GM23338 (cell line): ENCODE results near the gene AHI1. TPM values are rescaled to one million over a fixed set of nuclear protein-coding genes. Genes with fewer than 3 reads are reported as not detected.

Source experiments
- ATAC-seq: fragments of 200-7000 bp; cut with Tn5 transposase; 3 replicates; pipeline ENCODE4 v1.9.1; 2020
- DNase-seq: peaks from one replicate; pipeline ENCODE4 v3.0.0-alpha.2; 2015; ENCODE audit warnings: low spot score
- H2AFZ ChIP-seq: fragments of 200-600 bp; sonication (generic); 2 replicates; pipeline ENCODE4 v1.8.0; 2016; ENCODE audit warnings: antibody characterized with exemption, mild to moderate bottlenecking, moderate library complexity
- H3F3A ChIP-seq: fragments of 200-600 bp; sonication (generic); replicated peaks from 2 replicates; pipeline ENCODE4 v1.8.0; 2017; ENCODE audit warnings: antibody characterized with exemption, mixed run types, low read depth
- H3K27ac ChIP-seq: fragments of 200-600 bp; sonication (generic); 2 replicates; pipeline ENCODE4 v1.6.1; 2016; ENCODE audit warnings: low read depth
- H3K27me3 ChIP-seq: fragments of 200-600 bp; sonication (generic); 2 replicates; pipeline ENCODE4 v1.8.0; 2016; ENCODE audit warnings: mild to moderate bottlenecking, mixed run types, moderate library complexity; ENCODE audit not compliant: insufficient read depth
- H3K36me3 ChIP-seq: fragments of 200-600 bp; sonication (generic); 2 replicates; pipeline ENCODE4 v1.8.0; 2016; ENCODE audit warnings: mild to moderate bottlenecking; ENCODE audit not compliant: insufficient read depth
- H3K4me1 ChIP-seq: fragments of 200-600 bp; sonication (generic); 2 replicates; pipeline ENCODE4 v1.8.0; 2016; ENCODE audit warnings: mild to moderate bottlenecking, moderate library complexity; ENCODE audit not compliant: insufficient read depth
- H3K4me2 ChIP-seq: fragments of 200-600 bp; sonication (generic); 2 replicates; pipeline ENCODE4 v1.7.1; 2017; ENCODE audit warnings: mixed run types
- H3K4me3 ChIP-seq: fragments of 200-600 bp; sonication (generic); 2 replicates; pipeline ENCODE4 v1.6.1; 2016; ENCODE audit warnings: mixed run types
- H3K79me2 ChIP-seq: fragments of 200-600 bp; sonication (generic); replicated peaks from 2 replicates; pipeline ENCODE4 v1.8.0; 2017; ENCODE audit warnings: mild to moderate bottlenecking; ENCODE audit not compliant: insufficient read depth
- H3K9me2 ChIP-seq: fragments of 200-600 bp; sonication (generic); 2 replicates; pipeline ENCODE4 v1.8.0; 2017; ENCODE audit not compliant: insufficient read depth
- H4K20me1 ChIP-seq: fragments of 200-600 bp; sonication (generic); replicated peaks from 2 replicates; pipeline ENCODE4 v1.8.0; 2017; ENCODE audit warnings: mild to moderate bottlenecking; ENCODE audit not compliant: insufficient read depth
- H3K27ac Mint-ChIP-seq: 2 replicates; pipeline ENCODE4 v1.8.0; 2020; ENCODE audit warnings: inconsistent platforms, mild to moderate bottlenecking, moderate library complexity, mixed read lengths
- H3K27me3 Mint-ChIP-seq: 3 replicates; pipeline ENCODE4 v1.8.0; 2022; ENCODE audit warnings: low read depth, mild to moderate bottlenecking, moderate library complexity, mixed read lengths, inconsistent platforms; ENCODE audit not compliant: insufficient read depth, poor library complexity
- H3K36me3 Mint-ChIP-seq: 3 replicates; pipeline ENCODE4 v1.8.0; 2021; ENCODE audit warnings: low read depth, mild to moderate bottlenecking, inconsistent platforms, moderate library complexity, mixed read lengths
- H3K4me1 Mint-ChIP-seq: 3 replicates; pipeline ENCODE4 v1.8.0; 2020; ENCODE audit warnings: mild to moderate bottlenecking, inconsistent platforms, mixed read lengths
- H3K4me3 Mint-ChIP-seq: 3 replicates; pipeline ENCODE4 v1.8.0; 2021; ENCODE audit warnings: moderate library complexity, mild to moderate bottlenecking, inconsistent platforms, mixed read lengths
- H3K9me3 Mint-ChIP-seq: 3 replicates; pipeline ENCODE4 v1.8.0; 2020; ENCODE audit warnings: moderate library complexity, mild to moderate bottlenecking, inconsistent platforms, mixed read lengths
- CREB1 ChIP-seq: fragments of 250-450 bp; sonication (Bioruptor Pico); IDR thresholded peaks from 2 replicates; pipeline ENCODE4 v1.5.0; 2020; ENCODE audit warnings: low read depth, mild to moderate bottlenecking, moderate library complexity
- CTCF ChIP-seq, 2 experiments: fragments of 200-600 bp in 1 of 2; sonication (generic) in 1 of 2; conservative IDR thresholded peaks; 2 replicates each; pipeline versions ENCODE4 v1.5.1 to v1.6.1; 2016 to 2017; ENCODE audit warnings: antibody characterized with exemption in 2 of 2, low read depth in 2 of 2, mild to moderate bottlenecking in 2 of 2, moderate library complexity in 1 of 2
- EZH2phosphoT487 ChIP-seq: fragments of 200-600 bp; sonication (generic); IDR thresholded peaks from one replicate; pipeline ENCODE4 v1.8.1; 2018; ENCODE audit warnings: antibody characterized with exemption; ENCODE audit not compliant: unreplicated experiment
- NANOG ChIP-seq: IDR thresholded peaks from 2 replicates; pipeline ENCODE4 v1.6.1; 2016; ENCODE audit warnings: antibody characterized with exemption, borderline replicate concordance
- POLR2AphosphoS5 ChIP-seq: IDR thresholded peaks from 2 replicates; pipeline ENCODE4 v1.6.1; 2016; ENCODE audit warnings: antibody characterized with exemption, low read depth
- REST ChIP-seq: IDR thresholded peaks from one replicate; pipeline ENCODE4 v1.6.1; 2018; ENCODE audit warnings: antibody characterized with exemption; ENCODE audit not compliant: unreplicated experiment
- STAT1 ChIP-seq: IDR thresholded peaks from one replicate; pipeline ENCODE4 v1.6.1; 2016; ENCODE audit warnings: antibody characterized with exemption; ENCODE audit not compliant: unreplicated experiment
- ZNF114 ChIP-seq: fragments of 250-450 bp; sonication (Bioruptor Pico); IDR thresholded peaks from 2 replicates; pipeline ENCODE4 v1.5.0; 2020; ENCODE audit warnings: mild to moderate bottlenecking, moderate library complexity
- ZNF331 ChIP-seq: fragments of 250-450 bp; sonication (Bioruptor Pico); IDR thresholded peaks from 2 replicates; pipeline ENCODE4 v1.5.0; 2020; ENCODE audit warnings: low read depth, mild to moderate bottlenecking, moderate library complexity
- polyA plus RNA-seq: library from polyadenylated mRNA; unstranded; fragments of >200 nt; fragmentation: Nextera tagmentation; extraction: Ambion mirVana; gene quantifications from 2 replicates; pipeline ENCODE4 v1.2.1, GENCODE V29; 2016
- total RNA-seq: library from RNA; depleted of rRNA; stranded (reverse); fragments of >200 nt; shearing (Covaris generic); gene quantifications from 2 replicates; pipeline ENCODE4 v1.2.3, GENCODE V29; 2014
- TF ChIP-seq, protein P1 (sequence below): fragments of 250-450 bp; sonication (Bioruptor Pico); IDR thresholded peaks from 2 replicates; pipeline ENCODE4 v1.5.0; 2020; ENCODE audit warnings: mild to moderate bottlenecking, moderate library complexity

The AHI1 gene
- total and polyA plus RNA-seq, 2 experiments from 2014 or later = 19.8 to 72.9 TPM

GRCh38 chr6:135362124-135362523, 135.4 kb downstream of the AHI1 start:
- peaks cover 30% of the 10 kb centered on the region for H3K9me3 Mint-ChIP-seq
- H3K36me3 ChIP-seq = peaks cover 11% of the 10 kb centered on the region; the same call in 1 of the 2 replicates
- no peak overlapping the region for H3K4me3 ChIP-seq
- DNase-seq (no peak), ATAC-seq (no peak)
- peaks cover 28% of the 10 kb centered on the region for H3K36me3 Mint-ChIP-seq
- no peak overlapping the region for H2AFZ ChIP-seq
- H3K4me3 Mint-ChIP-seq = no peak overlapping the region
- H3K9me2 ChIP-seq = no peaks in the 10 kb centered on the region; the same call in 1 of the 2 replicates
- no peaks in the 10 kb centered on the region for H3F3A ChIP-seq
- TF ChIP-seq STAT1 = no peak
- TF ChIP-seq EZH2phosphoT487 = no peak
- TF ChIP-seq ZNF331 (CRISPR knock-in tag) = no peak
- TF ChIP-seq NANOG = no peak
- no peak for TF ChIP-seq CREB1 (CRISPR knock-in tag)
- no peak for TF ChIP-seq ZNF114 (CRISPR knock-in tag)
- H3K4me1 Mint-ChIP-seq = peaks cover 3% of the 10 kb centered on the region; the same call in 1 of the 3 replicates
- no peaks in the 10 kb centered on the region for H3K27me3 ChIP-seq
- no peaks in the 10 kb centered on the region for H4K20me1 ChIP-seq
- H3K27me3 Mint-ChIP-seq = peaks cover 7% of the 10 kb centered on the region
- H3K27ac Mint-ChIP-seq = no peak overlapping the region
- H3K27ac ChIP-seq = no peak overlapping the region
- H3K4me2 ChIP-seq = no peak overlapping the region
- H3K79me2 ChIP-seq = no peaks in the 10 kb centered on the region
- H3K4me1 ChIP-seq = no peaks in the 10 kb centered on the region

DNA sequence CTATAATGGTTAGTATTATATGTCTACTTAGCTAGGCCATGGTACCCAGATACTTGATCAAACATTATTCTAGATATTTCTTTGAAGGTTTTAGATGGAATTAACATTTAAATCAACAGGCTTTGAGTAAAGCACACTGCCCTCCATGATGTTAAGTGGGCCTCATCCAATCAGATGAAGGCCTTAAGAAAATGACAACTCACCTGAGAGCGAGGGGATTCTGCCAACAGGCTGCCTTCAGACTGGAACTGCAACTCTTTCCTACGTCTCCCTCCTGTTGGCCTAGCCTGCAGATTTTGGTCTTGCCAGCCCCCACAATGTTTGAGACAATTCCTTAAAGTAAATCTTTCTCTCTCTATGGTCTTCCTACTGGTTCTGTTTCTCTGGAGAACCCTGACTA, 137.3 kb downstream of the AHI1 start:
- Histone ChIP-seq H3K79me2 (no peaks in the 10 kb centered on the region), H3K4me3 (no peak overlapping the region), H2AFZ (no peak overlapping the region), H3F3A (no peaks in the 10 kb centered on the region), H3K4me1 (no peaks in the 10 kb centered on the region), H3K36me3 (peaks cover 1% of the 10 kb centered on the region; the same call in 1 of the 2 replicates), H3K27me3 (no peaks in the 10 kb centered on the region), H3K27ac (no peak overlapping the region), H3K9me2 (no peaks in the 10 kb centered on the region), H3K4me2 (no peak overlapping the region), H4K20me1 (no peaks in the 10 kb centered on the region)
- Mint-ChIP-seq H3K4me1 (peaks cover 3% of the 10 kb centered on the region; the same call in 1 of the 3 replicates), H3K4me3 (no peak overlapping the region), H3K36me3 (peaks cover 9% of the 10 kb centered on the region), H3K27me3 (peaks cover 6% of the 10 kb centered on the region), H3K27ac (peak overlapping the region; percentile 36; the same call in 1 of the 2 replicates), H3K9me3 (peaks cover 11% of the 10 kb centered on the region)
- peak; percentile 51 for ATAC-seq
- peak; percentile 36 for DNase-seq
- TF ChIP-seq ZNF331 (CRISPR knock-in tag) (no peak), REST (no peak), CTCF (conservative IDR thresholded peaks at IDR 0.05; ENCODE audit: low read depth in 2 of 2) (no peak), POLR2AphosphoS5 (no peak), STAT1 (no peak)
- TF ChIP-seq, protein P1, sequence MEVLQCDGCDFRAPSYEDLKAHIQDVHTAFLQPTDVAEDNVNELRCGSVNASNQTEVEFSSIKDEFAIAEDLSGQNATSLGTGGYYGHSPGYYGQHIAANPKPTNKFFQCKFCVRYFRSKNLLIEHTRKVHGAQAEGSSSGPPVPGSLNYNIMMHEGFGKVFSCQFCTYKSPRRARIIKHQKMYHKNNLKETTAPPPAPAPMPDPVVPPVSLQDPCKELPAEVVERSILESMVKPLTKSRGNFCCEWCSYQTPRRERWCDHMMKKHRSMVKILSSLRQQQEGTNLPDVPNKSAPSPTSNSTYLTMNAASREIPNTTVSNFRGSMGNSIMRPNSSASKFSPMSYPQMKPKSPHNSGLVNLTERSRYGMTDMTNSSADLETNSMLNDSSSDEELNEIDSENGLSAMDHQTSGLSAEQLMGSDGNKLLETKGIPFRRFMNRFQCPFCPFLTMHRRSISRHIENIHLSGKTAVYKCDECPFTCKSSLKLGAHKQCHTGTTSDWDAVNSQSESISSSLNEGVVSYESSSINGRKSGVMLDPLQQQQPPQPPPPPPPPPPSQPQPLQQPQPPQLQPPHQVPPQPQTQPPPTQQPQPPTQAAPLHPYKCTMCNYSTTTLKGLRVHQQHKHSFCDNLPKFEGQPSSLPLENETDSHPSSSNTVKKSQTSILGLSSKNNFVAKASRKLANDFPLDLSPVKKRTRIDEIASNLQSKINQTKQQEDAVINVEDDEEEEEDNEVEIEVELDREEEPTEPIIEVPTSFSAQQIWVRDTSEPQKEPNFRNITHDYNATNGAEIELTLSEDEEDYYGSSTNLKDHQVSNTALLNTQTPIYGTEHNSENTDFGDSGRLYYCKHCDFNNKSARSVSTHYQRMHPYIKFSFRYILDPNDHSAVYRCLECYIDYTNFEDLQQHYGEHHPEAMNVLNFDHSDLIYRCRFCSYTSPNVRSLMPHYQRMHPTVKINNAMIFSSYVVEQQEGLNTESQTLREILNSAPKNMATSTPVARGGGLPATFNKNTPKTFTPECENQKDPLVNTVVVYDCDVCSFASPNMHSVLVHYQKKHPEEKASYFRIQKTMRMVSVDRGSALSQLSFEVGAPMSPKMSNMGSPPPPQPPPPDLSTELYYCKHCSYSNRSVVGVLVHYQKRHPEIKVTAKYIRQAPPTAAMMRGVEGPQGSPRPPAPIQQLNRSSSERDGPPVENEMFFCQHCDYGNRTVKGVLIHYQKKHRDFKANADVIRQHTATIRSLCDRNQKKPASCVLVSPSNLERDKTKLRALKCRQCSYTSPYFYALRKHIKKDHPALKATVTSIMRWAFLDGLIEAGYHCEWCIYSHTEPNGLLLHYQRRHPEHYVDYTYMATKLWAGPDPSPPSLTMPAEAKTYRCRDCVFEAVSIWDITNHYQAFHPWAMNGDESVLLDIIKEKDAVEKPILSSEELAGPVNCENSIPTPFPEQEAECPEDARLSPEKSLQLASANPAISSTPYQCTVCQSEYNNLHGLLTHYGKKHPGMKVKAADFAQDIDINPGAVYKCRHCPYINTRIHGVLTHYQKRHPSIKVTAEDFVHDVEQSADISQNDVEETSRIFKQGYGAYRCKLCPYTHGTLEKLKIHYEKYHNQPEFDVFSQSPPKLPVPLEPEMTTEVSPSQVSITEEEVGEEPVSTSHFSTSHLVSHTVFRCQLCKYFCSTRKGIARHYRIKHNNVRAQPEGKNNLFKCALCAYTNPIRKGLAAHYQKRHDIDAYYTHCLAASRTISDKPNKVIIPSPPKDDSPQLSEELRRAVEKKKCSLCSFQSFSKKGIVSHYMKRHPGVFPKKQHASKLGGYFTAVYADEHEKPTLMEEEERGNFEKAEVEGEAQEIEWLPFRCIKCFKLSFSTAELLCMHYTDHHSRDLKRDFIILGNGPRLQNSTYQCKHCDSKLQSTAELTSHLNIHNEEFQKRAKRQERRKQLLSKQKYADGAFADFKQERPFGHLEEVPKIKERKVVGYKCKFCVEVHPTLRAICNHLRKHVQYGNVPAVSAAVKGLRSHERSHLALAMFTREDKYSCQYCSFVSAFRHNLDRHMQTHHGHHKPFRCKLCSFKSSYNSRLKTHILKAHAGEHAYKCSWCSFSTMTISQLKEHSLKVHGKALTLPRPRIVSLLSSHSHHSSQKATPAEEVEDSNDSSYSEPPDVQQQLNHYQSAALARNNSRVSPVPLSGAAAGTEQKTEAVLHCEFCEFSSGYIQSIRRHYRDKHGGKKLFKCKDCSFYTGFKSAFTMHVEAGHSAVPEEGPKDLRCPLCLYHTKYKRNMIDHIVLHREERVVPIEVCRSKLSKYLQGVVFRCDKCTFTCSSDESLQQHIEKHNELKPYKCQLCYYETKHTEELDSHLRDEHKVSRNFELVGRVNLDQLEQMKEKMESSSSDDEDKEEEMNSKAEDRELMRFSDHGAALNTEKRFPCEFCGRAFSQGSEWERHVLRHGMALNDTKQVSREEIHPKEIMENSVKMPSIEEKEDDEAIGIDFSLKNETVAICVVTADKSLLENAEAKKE (CRISPR knock-in tag) = no peak
